GM12891 (cell line): Measurements from ENCODE around the gene TRPC4.

Experiments
- PAX5 ChIP-seq: IDR thresholded peaks from 2 replicates; pipeline ENCODE4 v1.6.1; 2011; ENCODE audit warnings: low read length, moderate library complexity, mild to moderate bottlenecking; ENCODE audit not compliant: insufficient read depth, severe bottlenecking
- POLR2A ChIP-seq: IDR thresholded peaks from 2 replicates; pipeline ENCODE4 v1.6.1; 2011; ENCODE audit warnings: low read depth, low read length, control low read depth
- POLR2AphosphoS5 ChIP-seq: IDR thresholded peaks from 2 replicates; pipeline ENCODE4 v1.6.1; 2011; ENCODE audit warnings: low read depth, low read length, control low read depth
- POU2F2 ChIP-seq: IDR thresholded peaks from 2 replicates; pipeline ENCODE4 v1.6.1; 2011; ENCODE audit warnings: low read depth, mild to moderate bottlenecking, control low read depth, low read length, moderate library complexity
- SPI1 ChIP-seq: IDR thresholded peaks from 2 replicates; pipeline ENCODE4 v1.6.1; 2011; ENCODE audit warnings: low read depth, low read length, control low read depth
- TAF1 ChIP-seq: IDR thresholded peaks from 2 replicates; pipeline ENCODE4 v1.6.1; 2011; ENCODE audit warnings: low read depth, low read length, control low read depth

DNA sequence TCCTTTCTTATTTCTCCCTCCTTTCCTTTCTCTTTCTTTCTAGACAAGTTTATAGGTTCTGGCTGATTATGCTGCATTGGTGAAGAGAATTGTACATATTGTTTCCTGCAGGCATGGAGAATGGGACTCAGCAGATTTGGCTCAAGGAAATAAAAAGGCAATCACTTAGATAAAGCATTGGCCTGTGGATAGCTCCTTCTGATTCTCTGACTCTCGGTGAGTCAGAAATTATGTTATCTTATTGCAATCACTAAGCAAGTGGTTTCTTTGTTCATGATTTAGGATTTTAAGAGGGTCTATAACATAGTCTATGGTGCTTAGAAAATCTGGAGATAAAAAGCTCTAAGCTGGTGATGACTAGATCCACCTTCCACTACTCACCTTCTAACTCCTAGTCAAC, 217.0 kb downstream of the TRPC4 start:
- TF ChIP-seq POLR2AphosphoS5 (no peak), TAF1 (no peak), POLR2A (no peak), POU2F2 (no peak), PAX5 (no peak), SPI1 (no peak)
